Nephron progenitor cell (in vitro differentiated cells): ENCODE measurements around the gene OLFML1.
A peak's percentile ranks its signal among the peaks of the same experiment; 100 is the strongest.

ENCODE experiments used
- DNase-seq: peaks from one replicate; pipeline ENCODE4 v3.0.0; 2021
- H3K27ac Mint-ChIP-seq: 2 replicates; pipeline ENCODE4 v1.8.0; 2021; ENCODE audit warnings: mild to moderate bottlenecking, moderate library complexity, mixed read lengths
- H3K27me3 Mint-ChIP-seq: 2 replicates; pipeline ENCODE4 v1.8.0; 2021; ENCODE audit warnings: mild to moderate bottlenecking, low read depth, mixed read lengths; ENCODE audit not compliant: poor library complexity
- H3K36me3 Mint-ChIP-seq: 2 replicates; pipeline ENCODE4 v1.8.0; 2021; ENCODE audit warnings: low read depth, mixed read lengths
- H3K4me1 Mint-ChIP-seq: 2 replicates; pipeline ENCODE4 v1.8.0; 2021; ENCODE audit warnings: mixed read lengths
- H3K4me3 Mint-ChIP-seq: 2 replicates; pipeline ENCODE4 v1.8.0; 2021; ENCODE audit warnings: mild to moderate bottlenecking, moderate library complexity, mixed read lengths
- H3K9me3 Mint-ChIP-seq: 2 replicates; pipeline ENCODE4 v1.8.0; 2021; ENCODE audit warnings: mild to moderate bottlenecking, moderate library complexity, mixed read lengths
- CTCF ChIP-seq: fragments of 200-600 bp; sonication (generic); IDR thresholded peaks from 2 replicates; pipeline ENCODE4 v1.5.0; 2021; ENCODE audit warnings: antibody characterized with exemption

Gene OLFML1

GRCh38 chr11:7484131-7484530 is 1.2 kb upstream of the OLFML1 start:
- TF ChIP-seq CTCF = no peak
- peak overlapping the region; percentile 8 for H3K27ac Mint-ChIP-seq

DNA sequence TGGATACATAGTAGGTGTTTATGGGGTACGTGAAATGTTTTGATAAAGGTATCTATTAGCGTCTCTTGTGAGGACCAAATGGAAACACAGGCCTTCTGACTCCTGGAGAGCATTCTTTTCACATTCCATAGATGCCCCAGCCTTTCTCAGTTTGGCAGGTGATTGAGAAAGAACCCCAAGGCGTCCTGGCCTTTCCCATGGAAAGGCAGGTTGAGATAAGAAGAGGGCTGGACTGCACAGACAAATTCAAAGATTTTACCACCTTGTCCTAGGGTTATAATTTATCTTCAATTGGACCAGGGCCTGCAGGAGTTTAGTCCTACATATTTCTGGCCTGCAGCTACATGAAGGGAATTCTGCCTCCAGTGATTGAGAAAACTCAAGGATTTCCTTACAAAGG is 661 bp upstream of the OLFML1 start:
- H3K9me3 Mint-ChIP-seq = no peaks in the 10 kb centered on the region
- H3K27me3 Mint-ChIP-seq = peaks cover 3% of the 10 kb centered on the region
- no peak overlapping the region for H3K4me3 Mint-ChIP-seq
- H3K36me3 Mint-ChIP-seq = no peaks in the 10 kb centered on the region
- peaks cover 23% of the 10 kb centered on the region for H3K4me1 Mint-ChIP-seq
- no peak overlapping the region for H3K27ac Mint-ChIP-seq
- DNase-seq = no peak
- TF ChIP-seq CTCF = no peak

More at GRCh38 chr11:7484131-7484530, 1.2 kb upstream of the OLFML1 start:
- no peak for DNase-seq
- Mint-ChIP-seq H3K27me3 (peaks cover 3% of the 10 kb centered on the region), H3K4me3 (no peak overlapping the region), H3K4me1 (peaks cover 23% of the 10 kb centered on the region), H3K9me3 (no peaks in the 10 kb centered on the region), H3K36me3 (no peaks in the 10 kb centered on the region)

- peaks cover 3% of the 10 kb centered on the region for H3K27me3 Mint-ChIP-seq
- no peak for TF ChIP-seq CTCF
- H3K4me3 Mint-ChIP-seq = no peak overlapping the region
- no peaks in the 10 kb centered on the region for H3K9me3 Mint-ChIP-seq
- DNase-seq = no peak
- H3K27ac Mint-ChIP-seq = no peak overlapping the region
- peaks cover 23% of the 10 kb centered on the region for H3K4me1 Mint-ChIP-seq
- H3K36me3 Mint-ChIP-seq = no peaks in the 10 kb centered on the region
Measured at GRCh38 chr11:7486098-7486780, 933 bp downstream of the OLFML1 start.

DNA sequence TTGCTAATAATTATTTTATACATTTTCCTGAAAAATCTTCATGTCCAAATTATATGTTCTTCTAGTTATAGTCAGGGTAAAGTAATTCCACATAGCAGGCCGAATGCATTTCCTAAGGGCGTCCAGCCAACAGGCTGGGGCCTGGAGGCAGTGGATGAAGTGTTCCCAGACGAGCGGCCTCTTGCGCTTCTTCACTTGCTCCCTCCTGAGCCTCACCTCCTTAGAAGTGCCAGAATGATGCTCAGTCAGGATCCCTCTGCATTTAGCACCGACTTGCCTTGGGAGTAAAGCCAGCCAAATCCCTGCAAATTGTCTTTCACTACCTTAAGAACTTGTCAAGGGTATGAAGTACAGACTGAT is 1.5 kb downstream of the OLFML1 start:
- no peak for TF ChIP-seq CTCF
- Mint-ChIP-seq H3K9me3 (no peaks in the 10 kb centered on the region), H3K4me1 (peaks cover 23% of the 10 kb centered on the region), H3K27ac (no peak overlapping the region), H3K4me3 (no peak overlapping the region), H3K27me3 (peaks cover 3% of the 10 kb centered on the region), H3K36me3 (no peaks in the 10 kb centered on the region)
- DNase-seq = no peak

DNA sequence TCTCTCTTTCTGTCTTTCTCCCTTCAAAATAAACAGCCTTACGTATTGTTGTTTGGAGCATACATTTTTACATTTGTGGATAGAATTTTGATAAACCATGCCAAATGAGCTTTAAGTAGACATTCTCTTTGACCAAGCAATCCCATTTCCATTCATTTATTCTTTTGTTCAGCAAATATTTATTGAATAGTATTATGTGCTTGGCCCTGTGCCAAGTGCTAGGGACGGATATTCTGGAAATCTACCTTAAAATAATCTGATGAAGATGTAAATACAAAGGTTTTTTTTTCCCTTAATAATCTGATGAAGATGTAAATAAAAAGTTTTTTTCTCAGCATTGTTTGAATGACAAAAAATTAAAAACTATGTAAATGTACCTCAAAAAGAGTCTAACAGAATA is 2.1 kb downstream of the OLFML1 start:
- Mint-ChIP-seq H3K36me3 (no peaks in the 10 kb centered on the region), H3K27ac (no peak overlapping the region), H3K4me1 (peaks cover 23% of the 10 kb centered on the region), H3K27me3 (peaks cover 3% of the 10 kb centered on the region), H3K4me3 (no peak overlapping the region), H3K9me3 (no peaks in the 10 kb centered on the region)
- no peak for TF ChIP-seq CTCF
- DNase-seq = no peak

GRCh38 chr11:7488681-7489080 is 3.4 kb downstream of the OLFML1 start:
- TF ChIP-seq CTCF = no peak
- Mint-ChIP-seq H3K4me1 (peaks cover 23% of the 10 kb centered on the region), H3K27ac (no peak overlapping the region), H3K4me3 (no peak overlapping the region), H3K9me3 (no peaks in the 10 kb centered on the region), H3K27me3 (peaks cover 3% of the 10 kb centered on the region), H3K36me3 (no peaks in the 10 kb centered on the region)
- no peak for DNase-seq
